ENCODE data around the gene TASOR. TPM values are rescaled to one million over a fixed set of nuclear protein-coding genes. Genes with fewer than 3 reads are reported as not detected.

Gene TASOR
- polyA plus RNA-seq, 1 donor from 2014 or later = 84.8 TPM

GRCh38 chr3:56688191-56688590 lies 5.1 kb upstream of the TASOR start:
- TF ChIP-seq EZH2 (IDR thresholded peaks at IDR 0.05; ENCODE audit: borderline replicate concordance, insufficient read depth, low read length, poor library complexity, severe bottlenecking) = no peak
- TF ChIP-seq RAD21 (conservative IDR thresholded peaks at IDR 0.05) = no peak
- TF ChIP-seq POLR2AphosphoS5 (IDR thresholded peaks at IDR 0.05) = no peak
- TF ChIP-seq EP300 (conservative IDR thresholded peaks at IDR 0.05; ENCODE audit: poor library complexity, severe bottlenecking) = no peak
- no peak for TF ChIP-seq CTCF (IDR thresholded peaks at IDR 0.05; ENCODE audit: poor library complexity, severe bottlenecking)
- TF ChIP-seq MXI1 (conservative IDR thresholded peaks at IDR 0.05; ENCODE audit: poor library complexity, severe bottlenecking) = no peak
- no peak for TF ChIP-seq SMC3 (conservative IDR thresholded peaks at IDR 0.05; ENCODE audit: poor library complexity)
- no peak for TF ChIP-seq TAF1 (IDR thresholded peaks at IDR 0.05; ENCODE audit: low read depth)
- no peak for TF ChIP-seq REST (IDR thresholded peaks at IDR 0.05; ENCODE audit: borderline replicate concordance)
- peaks cover 6% of the 10 kb centered on the region for H3F3A ChIP-seq (ENCODE audit: insufficient read depth, low read length, poor library complexity, severe bottlenecking)
- no peak overlapping the region for H2AFZ ChIP-seq (ENCODE audit: low read depth, low read length)
- H4K20me1 ChIP-seq (ENCODE audit: insufficient read depth) = no peaks in the 10 kb centered on the region
- no peak overlapping the region for H3K4me2 ChIP-seq (ENCODE audit: low read length)
- H3K9me2 ChIP-seq (ENCODE audit: insufficient read depth, low read length) = no peaks in the 10 kb centered on the region
- no peak overlapping the region for H3K9ac ChIP-seq (ENCODE audit: low read length)
- no peaks in the 10 kb centered on the region for H3K9me3 ChIP-seq (ENCODE audit: low read length)
- no peak overlapping the region for H3K4me3 ChIP-seq (ENCODE audit: low read length)
- H3K79me2 ChIP-seq (replicated peaks; ENCODE audit: insufficient read depth, low read length) = no peaks in the 10 kb centered on the region
- no peaks in the 10 kb centered on the region for H3K27me3 ChIP-seq (ENCODE audit: insufficient read depth, low read depth, low read length)
- no peak overlapping the region for H3K27ac ChIP-seq (ENCODE audit: low read length)
- H3K36me3 ChIP-seq (ENCODE audit: insufficient read depth, low read length) = no peaks in the 10 kb centered on the region

- Histone ChIP-seq H3K9ac (ENCODE audit: low read length) (no peak overlapping the region), H2AFZ (ENCODE audit: low read depth, low read length) (no peak overlapping the region), H3K9me2 (ENCODE audit: insufficient read depth, low read length) (no peaks in the 10 kb centered on the region), H3K36me3 (ENCODE audit: insufficient read depth, low read length) (no peaks in the 10 kb centered on the region), H3F3A (ENCODE audit: insufficient read depth, low read length, poor library complexity, severe bottlenecking) (peaks cover 11% of the 10 kb centered on the region), H3K4me2 (ENCODE audit: low read length) (no peak overlapping the region), H3K27me3 (ENCODE audit: insufficient read depth, low read depth, low read length) (no peaks in the 10 kb centered on the region), H3K4me3 (ENCODE audit: low read length) (no peak overlapping the region), H3K79me2 (replicated peaks; ENCODE audit: insufficient read depth, low read length) (peaks cover 29% of the 10 kb centered on the region), H3K9me3 (ENCODE audit: low read length) (no peaks in the 10 kb centered on the region), H4K20me1 (ENCODE audit: insufficient read depth) (no peaks in the 10 kb centered on the region), H3K27ac (ENCODE audit: low read length) (no peak overlapping the region)
- TF ChIP-seq REST (IDR thresholded peaks at IDR 0.05; ENCODE audit: borderline replicate concordance) (no peak), RAD21 (conservative IDR thresholded peaks at IDR 0.05) (no peak), POLR2AphosphoS5 (IDR thresholded peaks at IDR 0.05) (no peak), EZH2 (IDR thresholded peaks at IDR 0.05; ENCODE audit: borderline replicate concordance, insufficient read depth, low read length, poor library complexity, severe bottlenecking) (no peak), SMC3 (conservative IDR thresholded peaks at IDR 0.05; ENCODE audit: poor library complexity) (no peak), EP300 (conservative IDR thresholded peaks at IDR 0.05; ENCODE audit: poor library complexity, severe bottlenecking) (no peak), CTCF (IDR thresholded peaks at IDR 0.05; ENCODE audit: poor library complexity, severe bottlenecking) (no peak), MXI1 (conservative IDR thresholded peaks at IDR 0.05; ENCODE audit: poor library complexity, severe bottlenecking) (no peak), TAF1 (IDR thresholded peaks at IDR 0.05; ENCODE audit: low read depth) (no peak)
These were observed 964 bp upstream of the TASOR start for GRCh38 chr3:56684029-56684428.
